Inflammatory macrophage treated with lipopolysaccharide for 1 hour (primary cell): ENCODE measurements around the gene AP5M1.
"Not testable (repeated sequence)": the region's sequence is repeated elsewhere in the genome, so short reads cannot be mapped to it uniquely, and the experiment has no call there.

Experiments used
- DNase-seq, 2 donors: peaks; one replicate each; pipeline ENCODE4 v3.0.0-alpha.2; 2020 to 2022

AP5M1 gene, protein sequence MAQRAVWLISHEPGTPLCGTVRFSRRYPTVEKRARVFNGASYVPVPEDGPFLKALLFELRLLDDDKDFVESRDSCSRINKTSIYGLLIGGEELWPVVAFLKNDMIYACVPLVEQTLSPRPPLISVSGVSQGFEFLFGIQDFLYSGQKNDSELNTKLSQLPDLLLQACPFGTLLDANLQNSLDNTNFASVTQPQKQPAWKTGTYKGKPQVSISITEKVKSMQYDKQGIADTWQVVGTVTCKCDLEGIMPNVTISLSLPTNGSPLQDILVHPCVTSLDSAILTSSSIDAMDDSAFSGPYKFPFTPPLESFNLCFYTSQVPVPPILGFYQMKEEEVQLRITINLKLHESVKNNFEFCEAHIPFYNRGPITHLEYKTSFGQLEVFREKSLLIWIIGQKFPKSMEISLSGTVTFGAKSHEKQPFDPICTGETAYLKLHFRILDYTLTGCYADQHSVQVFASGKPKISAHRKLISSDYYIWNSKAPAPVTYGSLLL

DNA sequence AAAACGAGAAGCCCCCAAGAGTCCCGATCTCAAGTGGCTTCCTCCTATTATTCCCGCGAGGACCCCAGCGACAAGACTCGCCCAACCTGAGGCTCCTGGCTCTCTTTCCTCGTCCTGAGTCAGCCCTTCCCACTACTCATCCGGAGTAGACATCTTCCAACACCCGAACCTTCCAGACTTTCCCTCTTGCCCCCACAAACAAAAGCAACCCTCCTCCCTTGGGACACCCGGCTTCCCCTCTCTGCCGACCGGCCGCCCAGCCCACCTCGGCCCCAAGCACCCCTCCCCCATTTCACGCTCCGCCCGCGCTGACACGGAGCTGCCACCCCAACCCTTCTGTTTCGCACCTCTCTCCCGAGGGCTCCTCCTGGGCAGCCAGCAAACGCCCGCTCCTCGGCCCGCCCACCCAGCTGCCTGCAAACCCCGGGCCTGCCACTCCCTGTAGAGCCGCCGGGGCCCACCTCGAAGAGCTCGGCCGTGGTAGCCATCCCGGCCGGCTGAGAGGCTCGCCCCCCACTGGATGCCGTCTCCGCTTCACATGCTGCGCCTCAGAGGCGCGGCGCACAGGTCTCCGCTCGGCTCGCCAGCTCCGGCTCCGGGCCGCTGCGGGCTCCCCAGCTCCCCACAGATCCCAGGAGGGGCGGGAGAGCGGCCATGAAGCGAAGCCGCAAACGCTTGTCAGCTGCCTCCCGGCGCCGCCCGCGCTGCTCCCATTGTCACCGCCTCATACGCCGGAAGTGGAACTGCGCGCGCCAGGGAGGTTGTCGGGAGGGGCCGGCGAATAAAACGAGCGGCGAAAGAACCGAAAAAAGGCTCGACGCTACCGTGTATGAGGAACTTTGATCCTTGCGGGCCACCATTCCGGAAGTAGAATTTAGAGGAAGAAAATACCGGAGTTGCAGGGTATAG is at the start of gene AP5M1, which contains the start of gene EXOC5:
Gene AP5M1, plus strand, starts transcription at position 811 of the 909 bp plus-strand sequence. CDS start 344 bp downstream, outside the sequence.
Gene EXOC5, minus strand, starts transcription at position 745 of the 909 bp plus-strand sequence. Its CDS starts 257 bp downstream, at position 488.
- DNase-seq: peak; percentile 94 to 96

DNA sequence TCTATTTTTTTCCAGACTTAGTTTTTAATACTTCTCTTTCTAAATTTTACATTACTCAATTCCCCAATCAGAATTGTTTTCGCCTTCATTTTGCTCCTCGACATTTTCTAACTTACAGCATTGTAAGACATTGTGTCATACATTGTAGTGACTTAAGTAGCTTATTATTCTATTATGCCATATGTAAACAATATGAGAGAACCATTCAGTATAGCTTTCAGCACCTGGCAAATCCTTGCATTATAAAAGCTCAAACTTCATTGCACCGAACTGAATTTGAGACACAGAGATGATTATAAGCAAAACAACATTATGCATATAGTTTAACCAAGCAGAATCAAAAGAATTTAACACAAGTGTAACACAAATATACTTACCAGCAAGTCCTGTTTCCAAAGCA is 46.8 kb upstream of the AP5M1 start:
- DNase-seq: no peak

- no peak for DNase-seq
Observed at GRCh38 chr14:57227083-57227482, 41.7 kb upstream of the AP5M1 start.

DNA sequence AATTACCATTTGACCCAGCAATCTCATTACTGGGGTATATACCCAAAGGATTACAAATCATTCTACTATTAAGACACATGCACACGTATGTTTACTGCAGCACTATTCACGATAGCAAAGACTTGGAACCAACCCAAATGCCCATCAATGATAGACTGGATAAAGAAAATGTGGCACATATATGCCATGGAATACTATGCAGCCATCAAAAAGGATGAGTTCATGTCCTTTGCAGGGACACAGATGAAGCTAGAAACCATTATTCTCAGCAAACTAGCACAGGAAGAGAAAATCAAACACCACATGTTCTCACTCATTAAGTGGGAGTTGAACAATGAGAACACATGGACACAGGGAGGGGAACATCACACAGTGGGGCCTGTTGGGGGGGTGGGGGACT is 40.5 kb upstream of the AP5M1 start:
- DNase-seq: not testable (repeated sequence)

DNA sequence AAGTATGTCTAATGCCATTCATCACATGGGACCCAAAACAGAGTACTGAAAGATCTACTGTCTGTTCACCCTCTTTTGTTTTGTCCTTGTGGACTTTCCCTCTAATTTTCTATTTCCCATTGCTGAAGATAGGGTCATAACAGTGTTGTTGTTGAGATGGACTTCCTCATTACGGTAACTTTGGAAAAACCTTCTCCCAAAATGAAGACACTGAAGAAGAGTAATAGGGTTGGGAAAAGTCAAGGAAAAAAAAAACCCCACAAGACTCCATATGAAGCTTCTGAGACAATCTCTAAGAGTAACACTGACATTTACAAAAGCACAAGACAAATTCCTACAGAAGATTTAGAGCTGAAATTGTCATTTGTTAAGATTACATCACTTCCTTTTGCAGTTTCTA is 36.8 kb upstream of the AP5M1 start:
- peak; percentile 60 to 88 for DNase-seq

DNA sequence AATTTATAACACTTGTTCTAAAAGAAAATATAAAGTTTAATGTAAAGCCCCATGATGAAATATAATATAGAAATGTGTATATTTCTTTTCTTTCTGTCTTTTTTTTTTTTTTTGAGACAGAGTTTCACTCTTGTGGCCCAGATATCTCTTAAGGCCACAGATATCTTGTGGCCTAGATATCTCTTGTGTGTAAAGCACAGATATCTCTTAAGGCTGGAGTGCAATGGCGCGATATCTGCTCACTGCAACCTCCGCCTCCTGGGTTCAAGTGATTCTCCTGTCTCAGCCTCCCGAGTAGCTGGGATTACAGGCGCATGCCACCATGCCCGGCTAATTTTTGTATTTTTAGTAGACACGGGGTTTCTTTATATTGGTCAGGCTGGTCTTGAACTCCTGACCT is 28.7 kb upstream of the AP5M1 start:
- DNase-seq: not testable (repeated sequence)

- DNase-seq: no peak
Observed at GRCh38 chr14:57243320-57243719, 25.5 kb upstream of the AP5M1 start.

- no peak for DNase-seq
Observed at GRCh38 chr14:57244106-57244505, 24.7 kb upstream of the AP5M1 start.

GRCh38 chr14:57245941-57246340 is 22.8 kb upstream of the AP5M1 start:
- DNase-seq: no peak

DNA sequence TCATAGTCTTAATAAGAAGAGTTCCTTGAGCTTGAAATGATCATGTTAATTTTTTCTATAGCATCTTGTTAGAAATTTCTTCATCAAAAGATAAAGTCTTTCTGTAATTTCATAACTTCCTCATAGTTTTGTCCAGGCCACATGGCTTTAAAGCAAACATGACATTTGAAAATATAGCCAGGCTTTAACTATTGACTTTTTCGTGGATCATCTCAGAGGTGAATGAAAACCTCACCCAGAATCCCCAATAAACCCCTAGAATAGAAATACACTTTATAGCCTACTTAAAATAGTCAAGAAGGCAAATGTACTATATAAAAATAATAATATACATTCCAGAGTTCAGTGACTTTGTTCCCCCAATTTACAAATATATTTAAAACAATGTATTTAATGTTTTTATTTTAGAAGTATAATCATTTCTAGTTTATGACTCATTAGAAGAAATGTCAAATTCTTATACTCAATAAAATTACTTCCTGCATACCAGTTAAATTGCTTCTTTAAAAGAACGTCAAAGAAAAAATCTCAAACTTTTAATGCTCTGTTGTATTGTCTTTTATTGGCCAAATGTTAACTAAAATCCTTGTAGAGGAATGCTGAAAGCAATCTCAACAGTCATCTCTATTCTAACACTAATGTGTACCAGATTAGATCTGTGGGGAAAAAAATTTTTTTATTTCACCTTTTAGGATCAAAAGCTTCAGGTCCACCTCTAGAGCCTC is 21.7 kb upstream of the AP5M1 start:
- no peak for DNase-seq

DNA sequence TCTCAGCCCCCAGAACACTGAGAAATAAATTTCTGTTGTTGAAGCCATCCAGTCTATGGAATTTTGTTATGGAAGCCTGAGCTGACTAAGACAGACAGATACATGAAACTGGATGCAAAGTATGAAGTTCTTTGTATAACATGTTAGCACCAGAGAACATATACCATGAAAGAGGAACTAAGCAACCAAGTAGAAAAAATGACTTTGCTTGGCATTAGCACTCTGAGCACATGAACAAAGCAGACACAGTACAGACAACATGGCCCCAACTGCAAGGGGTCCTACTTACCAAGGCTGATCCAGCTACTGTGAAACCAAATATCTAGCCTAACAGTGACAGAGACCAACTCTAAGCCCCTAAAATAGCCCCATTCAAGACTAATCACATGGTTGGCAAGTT is 13.9 kb upstream of the AP5M1 start:
- DNase-seq: no peak

- DNase-seq: not testable (repeated sequence)
Observed at GRCh38 chr14:57258221-57258620, 10.6 kb upstream of the AP5M1 start.

DNA sequence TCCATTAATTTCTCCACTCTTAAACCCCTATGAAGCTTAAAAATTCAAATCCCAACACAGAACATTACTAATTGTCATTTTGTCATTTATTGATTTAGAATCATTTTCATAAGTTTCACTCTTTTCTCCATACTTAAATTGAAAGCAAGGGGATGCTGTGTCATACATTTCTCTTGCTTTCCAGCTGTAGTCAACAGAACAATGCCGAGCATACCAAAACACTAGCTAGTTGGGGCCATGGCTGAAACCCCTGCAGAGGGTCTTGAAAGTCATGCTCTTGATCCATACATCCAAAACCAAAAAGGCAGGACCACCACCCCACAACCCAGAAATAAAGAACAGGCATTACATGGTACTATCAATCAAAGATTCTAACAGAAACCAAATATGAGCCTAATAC is 9.1 kb upstream of the AP5M1 start:
- DNase-seq: no peak

GRCh38 chr14:57261604-57262003 is 7.2 kb upstream of the AP5M1 start:
- peak in 1 of 2 donors; percentile 20 for DNase-seq

DNA sequence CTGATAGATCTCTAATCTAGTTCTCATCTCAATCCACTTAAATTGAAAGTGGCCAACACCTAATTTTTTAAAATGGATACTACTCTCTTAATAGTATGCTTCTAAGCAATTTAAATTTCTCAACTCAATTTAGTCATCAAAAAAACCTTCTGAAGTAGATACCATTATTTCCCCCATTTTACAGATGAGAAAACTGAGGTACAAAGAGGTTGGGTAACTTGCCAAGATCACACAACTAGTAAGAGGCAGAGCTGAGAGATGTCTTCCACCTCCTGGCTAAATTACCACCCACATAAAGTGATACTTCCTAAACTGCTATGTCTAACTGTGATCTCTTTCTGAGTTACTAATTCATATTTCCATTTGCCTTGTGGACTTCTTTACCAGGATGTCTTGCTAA is 6.7 kb upstream of the AP5M1 start:
- no peak for DNase-seq

GRCh38 chr14:57266065-57266464 is 2.7 kb upstream of the AP5M1 start:
- DNase-seq: peak in 1 of 2 donors; percentile 27

DNA sequence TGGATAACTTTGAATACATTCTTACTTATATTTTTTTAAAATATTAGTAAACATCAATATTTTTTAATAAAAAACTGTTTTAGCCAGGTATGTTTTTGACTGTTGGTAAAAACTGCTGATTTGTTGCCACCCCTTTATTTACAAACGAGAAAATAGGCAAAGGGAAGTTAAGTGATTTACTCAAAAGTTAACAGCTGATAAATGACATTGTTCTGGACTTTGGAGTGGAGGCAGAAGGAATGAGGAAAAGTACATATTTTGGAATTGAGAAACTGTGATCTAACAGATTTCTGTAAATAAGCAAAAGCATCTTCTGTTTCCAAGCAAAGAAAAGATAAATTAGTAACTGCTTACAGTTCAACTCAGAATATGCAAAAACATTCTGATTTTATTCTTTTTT is 4.5 kb downstream of the AP5M1 start:
- DNase-seq: no peak

DNA sequence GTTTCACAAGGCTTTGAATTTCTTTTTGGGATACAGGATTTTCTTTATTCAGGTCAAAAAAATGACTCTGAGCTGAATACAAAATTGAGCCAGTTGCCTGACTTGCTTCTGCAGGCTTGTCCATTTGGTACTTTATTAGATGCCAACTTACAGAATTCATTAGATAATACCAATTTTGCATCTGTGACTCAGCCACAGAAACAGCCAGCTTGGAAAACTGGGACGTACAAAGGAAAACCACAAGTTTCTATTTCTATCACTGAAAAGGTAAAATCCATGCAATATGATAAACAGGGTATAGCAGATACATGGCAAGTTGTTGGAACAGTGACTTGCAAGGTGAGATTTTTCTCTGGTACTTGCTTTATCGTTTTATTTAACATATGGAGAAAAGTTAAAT is 5.8 kb downstream of the AP5M1 start:
- DNase-seq: no peak

- DNase-seq: no peak
Observed at GRCh38 chr14:57275023-57275664, 6.4 kb downstream of the AP5M1 start.

- no peak for DNase-seq
Observed at GRCh38 chr14:57277062-57277461, 8.3 kb downstream of the AP5M1 start.

GRCh38 chr14:57287745-57288144 is 19.0 kb downstream of the AP5M1 start:
- DNase-seq: no peak

- DNase-seq: no peak
Observed at GRCh38 chr14:57290751-57291150, 22.0 kb downstream of the AP5M1 start.
